SK-N-SH (cell line): ENCODE measurements around the gene CILP.

ENCODE experiments used
- EP300 ChIP-seq, 2 experiments: IDR thresholded peaks; 2 replicates each; pipeline versions ENCODE4 v1.4.0 to v1.6.1; 2012; ENCODE audit warnings: borderline replicate concordance in 1 of 2, low read depth in 1 of 2, low read length in 1 of 2
- EZH2phosphoT487 ChIP-seq: fragments of 200-600 bp; sonication (generic); IDR thresholded peaks from 2 replicates; pipeline ENCODE4 v1.6.1; 2017; ENCODE audit warnings: low read depth, mixed run types, mild to moderate bottlenecking, antibody characterized with exemption, moderate library complexity, borderline replicate concordance
- FOXJ3 ChIP-seq: sonication (generic); formaldehyde crosslinking; IDR thresholded peaks from 2 replicates; pipeline ENCODE4 v1.5.1; 2020; ENCODE audit warnings: mild to moderate bottlenecking, missing genetic modification reagents
- FOXM1 ChIP-seq: IDR thresholded peaks from 2 replicates; pipeline ENCODE4 v1.4.0; 2012; ENCODE audit warnings: low read depth, mild to moderate bottlenecking
- MEF2A ChIP-seq: IDR thresholded peaks from 2 replicates; pipeline ENCODE4 v1.4.0; 2012; ENCODE audit warnings: low read depth, borderline replicate concordance
- POLR2AphosphoS5 ChIP-seq: IDR thresholded peaks from 2 replicates; pipeline ENCODE4 v1.6.1; 2012; ENCODE audit warnings: low read depth, low read length
- RFX5 ChIP-seq: IDR thresholded peaks from 2 replicates; pipeline ENCODE4 v1.6.1; 2012; ENCODE audit warnings: mild to moderate bottlenecking, improper control_type of control experiment, low read length
- TAF1 ChIP-seq: IDR thresholded peaks from 2 replicates; pipeline ENCODE4 v1.6.1; 2012; ENCODE audit warnings: low read depth, mild to moderate bottlenecking, low read length, moderate library complexity, borderline replicate concordance
- TF ChIP-seq, protein P1 (sequence below): IDR thresholded peaks from 2 replicates; pipeline ENCODE4 v1.4.0; 2012; ENCODE audit warnings: low read depth
- TF ChIP-seq, protein P2 (sequence below): IDR thresholded peaks from 2 replicates; pipeline ENCODE4 v1.4.0; 2012; ENCODE audit warnings: low read depth, borderline replicate concordance
- TF ChIP-seq, protein P3 (sequence below): IDR thresholded peaks from 2 replicates; pipeline ENCODE4; 2012

DNA sequence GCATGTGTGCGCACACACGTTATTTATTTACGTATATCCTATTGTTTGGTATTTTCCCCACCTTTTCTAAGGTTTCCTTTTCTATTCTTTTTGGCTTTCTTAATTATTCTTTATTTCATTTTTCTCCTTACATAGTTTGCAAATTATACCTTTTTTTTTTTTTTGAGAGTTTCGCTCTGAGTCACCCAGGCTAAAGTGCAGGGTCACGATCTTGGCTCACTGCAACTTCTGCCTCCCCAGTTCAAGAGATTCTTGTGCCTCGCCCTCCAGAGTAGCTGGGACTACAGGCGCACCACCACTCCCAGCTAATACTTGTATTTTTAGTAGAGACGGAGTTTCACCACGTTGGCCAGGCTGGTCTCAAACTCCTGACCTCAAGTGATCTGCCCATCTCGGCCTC is 20.0 kb upstream of the CILP start:
- TF ChIP-seq EZH2phosphoT487 (no peak), POLR2AphosphoS5 (no peak), EP300 (IDR thresholded peaks at IDR 0.05; ENCODE audit: borderline replicate concordance in 1 of 2, low read depth in 1 of 2, low read length in 1 of 2) (no peak), RFX5 (no peak), MEF2A (no peak), FOXM1 (no peak), TAF1 (no peak), FOXJ3 (CRISPR knock-in tag) (no peak)
- TF ChIP-seq, protein P1, sequence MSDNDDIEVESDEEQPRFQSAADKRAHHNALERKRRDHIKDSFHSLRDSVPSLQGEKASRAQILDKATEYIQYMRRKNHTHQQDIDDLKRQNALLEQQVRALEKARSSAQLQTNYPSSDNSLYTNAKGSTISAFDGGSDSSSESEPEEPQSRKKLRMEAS, result no peak
- TF ChIP-seq, protein P2, sequence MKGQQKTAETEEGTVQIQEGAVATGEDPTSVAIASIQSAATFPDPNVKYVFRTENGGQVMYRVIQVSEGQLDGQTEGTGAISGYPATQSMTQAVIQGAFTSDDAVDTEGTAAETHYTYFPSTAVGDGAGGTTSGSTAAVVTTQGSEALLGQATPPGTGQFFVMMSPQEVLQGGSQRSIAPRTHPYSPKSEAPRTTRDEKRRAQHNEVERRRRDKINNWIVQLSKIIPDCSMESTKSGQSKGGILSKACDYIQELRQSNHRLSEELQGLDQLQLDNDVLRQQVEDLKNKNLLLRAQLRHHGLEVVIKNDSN, result no peak
- TF ChIP-seq, protein P3, sequence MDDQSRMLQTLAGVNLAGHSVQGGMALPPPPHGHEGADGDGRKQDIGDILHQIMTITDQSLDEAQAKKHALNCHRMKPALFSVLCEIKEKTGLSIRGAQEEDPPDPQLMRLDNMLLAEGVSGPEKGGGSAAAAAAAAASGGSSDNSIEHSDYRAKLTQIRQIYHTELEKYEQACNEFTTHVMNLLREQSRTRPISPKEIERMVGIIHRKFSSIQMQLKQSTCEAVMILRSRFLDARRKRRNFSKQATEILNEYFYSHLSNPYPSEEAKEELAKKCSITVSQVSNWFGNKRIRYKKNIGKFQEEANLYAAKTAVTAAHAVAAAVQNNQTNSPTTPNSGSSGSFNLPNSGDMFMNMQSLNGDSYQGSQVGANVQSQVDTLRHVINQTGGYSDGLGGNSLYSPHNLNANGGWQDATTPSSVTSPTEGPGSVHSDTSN, result no peak
